Activated CD4-positive, alpha-beta T cell treated with anti-CD3 and anti-CD28 coated beads, Interleukin-2, amount 50 U/mL, for 16 hours (primary cell): ENCODE results near the gene HSPA8.

Source experiments
- DNase-seq: peaks from one replicate; pipeline ENCODE4 v3.0.0-alpha.2; 2020

Gene HSPA8

GRCh38 chr11:123046473-123047259, 15.3 kb downstream of the HSPA8 start:
- no peak for DNase-seq

GRCh38 chr11:123045101-123045500, 16.8 kb downstream of the HSPA8 start:
- DNase-seq, result no peak

GRCh38 chr11:123041185-123041584, 20.8 kb downstream of the HSPA8 start:
- no peak for DNase-seq

GRCh38 chr11:123040111-123040432, 21.9 kb downstream of the HSPA8 start:
- no peak for DNase-seq

- DNase-seq, result no peak
Measured at GRCh38 chr11:123035831-123036230, 26.1 kb downstream of the HSPA8 start.

GRCh38 chr11:123034597-123034996, 27.3 kb downstream of the HSPA8 start:
- no peak for DNase-seq

GRCh38 chr11:123033895-123034294, 28.0 kb downstream of the HSPA8 start:
- DNase-seq, result no peak

GRCh38 chr11:123030517-123030916, 31.4 kb downstream of the HSPA8 start:
- no peak for DNase-seq

- peak; percentile 63 for DNase-seq
Measured at GRCh38 chr11:123020968-123021367, 41.0 kb downstream of the HSPA8 start.

GRCh38 chr11:123018702-123019101, 43.2 kb downstream of the HSPA8 start:
- no peak for DNase-seq

GRCh38 chr11:123011510-123011909, 50.4 kb downstream of the HSPA8 start:
- DNase-seq, result no peak
